ENCODE results near the gene ASIP.

Gene ASIP

GRCh38 chr20:34209111-34209510 lies 32.1 kb upstream of the ASIP start:
- no peak for ATAC-seq
- TF ChIP-seq ZC3H10 (CRISPR knock-in tag; IDR thresholded peaks at IDR 0.05) (no peak), SNAI2 (CRISPR knock-in tag; IDR thresholded peaks at IDR 0.05) (no peak), TCF4 (CRISPR knock-in tag; IDR thresholded peaks at IDR 0.05; ENCODE audit: borderline replicate concordance) (no peak), ZNF8 (CRISPR knock-in tag; IDR thresholded peaks at IDR 0.05) (no peak)

GRCh38 chr20:34210271-34210670 lies 31.0 kb upstream of the ASIP start:
- no peak for TF ChIP-seq BACH2 (CRISPR knock-in tag; IDR thresholded peaks at IDR 0.05; ENCODE audit: borderline replicate concordance)
- TF ChIP-seq ISL1 (CRISPR knock-in tag; IDR thresholded peaks at IDR 0.05) = no peak
- no peak for TF ChIP-seq CSDC2 (CRISPR knock-in tag; IDR thresholded peaks at IDR 0.05)
- no peak for TF ChIP-seq TCF4 (CRISPR knock-in tag; IDR thresholded peaks at IDR 0.05; ENCODE audit: borderline replicate concordance)
- TF ChIP-seq ZFP3 (CRISPR knock-in tag; IDR thresholded peaks at IDR 0.05) = no peak
- no peak for TF ChIP-seq ARNTL (CRISPR knock-in tag; IDR thresholded peaks at IDR 0.05; ENCODE audit: borderline replicate concordance, low read depth)
- TF ChIP-seq SNAI2 (CRISPR knock-in tag; IDR thresholded peaks at IDR 0.05) = no peak
- no peak for TF ChIP-seq RARB (CRISPR knock-in tag; IDR thresholded peaks at IDR 0.05)
- no peak for TF ChIP-seq ZC3H10 (CRISPR knock-in tag; IDR thresholded peaks at IDR 0.05)
- TF ChIP-seq GLIS3 (CRISPR knock-in tag; IDR thresholded peaks at IDR 0.05) = no peak
- TF ChIP-seq POU6F1 (CRISPR knock-in tag; IDR thresholded peaks at IDR 0.05; ENCODE audit: borderline replicate concordance, low read depth) = no peak
- no peak for TF ChIP-seq TSHZ2 (CRISPR knock-in tag; IDR thresholded peaks at IDR 0.05)
- TF ChIP-seq ZNF70 (CRISPR knock-in tag; IDR thresholded peaks at IDR 0.05) = no peak
- no peak for TF ChIP-seq ZNF565 (CRISPR knock-in tag; conservative IDR thresholded peaks at IDR 0.05; ENCODE audit: low read depth)
- no peak for TF ChIP-seq TOX (CRISPR knock-in tag; IDR thresholded peaks at IDR 0.05; ENCODE audit: borderline replicate concordance)
- ATAC-seq = no peak

GRCh38 chr20:34211591-34211990 lies 29.6 kb upstream of the ASIP start:
- no peak for ATAC-seq
- TF ChIP-seq GLIS3 (CRISPR knock-in tag; IDR thresholded peaks at IDR 0.05) (no peak), RARB (CRISPR knock-in tag; IDR thresholded peaks at IDR 0.05) (no peak), POU6F1 (CRISPR knock-in tag; IDR thresholded peaks at IDR 0.05; ENCODE audit: borderline replicate concordance, low read depth) (no peak), CSRNP3 (CRISPR knock-in tag; IDR thresholded peaks at IDR 0.05) (no peak), ZC3H10 (CRISPR knock-in tag; IDR thresholded peaks at IDR 0.05) (no peak), TCF4 (CRISPR knock-in tag; IDR thresholded peaks at IDR 0.05; ENCODE audit: borderline replicate concordance) (no peak), ZNF8 (CRISPR knock-in tag; IDR thresholded peaks at IDR 0.05) (no peak), TOX (CRISPR knock-in tag; IDR thresholded peaks at IDR 0.05; ENCODE audit: borderline replicate concordance) (no peak), BACH2 (CRISPR knock-in tag; IDR thresholded peaks at IDR 0.05; ENCODE audit: borderline replicate concordance) (no peak), CSDC2 (CRISPR knock-in tag; IDR thresholded peaks at IDR 0.05) (no peak), ISL1 (CRISPR knock-in tag; IDR thresholded peaks at IDR 0.05) (no peak), PPARA (CRISPR knock-in tag; IDR thresholded peaks at IDR 0.05; ENCODE audit: borderline replicate concordance) (no peak), PATZ1 (CRISPR knock-in tag; IDR thresholded peaks at IDR 0.05; ENCODE audit: borderline replicate concordance) (no peak), ZNF70 (CRISPR knock-in tag; IDR thresholded peaks at IDR 0.05) (no peak), CREB5 (CRISPR knock-in tag; IDR thresholded peaks at IDR 0.05; ENCODE audit: low read depth) (no peak), ESRRG (CRISPR knock-in tag; IDR thresholded peaks at IDR 0.05) (no peak), ZFP3 (CRISPR knock-in tag; IDR thresholded peaks at IDR 0.05) (no peak), ZNF565 (CRISPR knock-in tag; conservative IDR thresholded peaks at IDR 0.05; ENCODE audit: low read depth) (no peak), ZFP30 (CRISPR knock-in tag; IDR thresholded peaks at IDR 0.05) (no peak)

Measured in SK-N-SH treated with all-trans-retinoic acid at 6 μM for 48 hours (cell line).